Choroid plexus epithelial cell (primary cell): ENCODE results near the gene GRAMD2A.

Source experiments
- DNase-seq: peaks from one replicate; pipeline ENCODE4 v3.0.0-alpha.2; 2010; ENCODE audit warnings: low read depth
- H3K4me3 ChIP-seq: 2 replicates; pipeline ENCODE4 v1.5.1; 2011; ENCODE audit warnings: low read depth, mild to moderate bottlenecking, control low read depth, low read length, moderate library complexity
- CTCF ChIP-seq: conservative IDR thresholded peaks from 2 replicates; pipeline ENCODE4 v1.5.1; 2011; ENCODE audit warnings: low read depth, mild to moderate bottlenecking, control low read depth, inconsistent platforms, low read length, moderate library complexity

GRAMD2A gene

GRCh38 chr15:72198356-72199204 lies 993 bp upstream of the GRAMD2A start:
- DNase-seq, result no peak
- TF ChIP-seq CTCF, result no peak
- H3K4me3 ChIP-seq, result no peak overlapping the region

- TF ChIP-seq CTCF, result no peak
- H3K4me3 ChIP-seq, result peak overlapping the region; percentile 53
- DNase-seq, result no peak
These were observed 537 bp downstream of the GRAMD2A start for GRCh38 chr15:72197041-72197459.

GRCh38 chr15:72196409-72197040 lies 1.1 kb downstream of the GRAMD2A start:
- no peak for TF ChIP-seq CTCF
- DNase-seq, result peak; percentile 11
- no peak overlapping the region for H3K4me3 ChIP-seq

- no peak overlapping the region for H3K4me3 ChIP-seq
- no peak for DNase-seq
- no peak for TF ChIP-seq CTCF
These were observed 2.5 kb downstream of the GRAMD2A start for GRCh38 chr15:72195101-72195511.

GRCh38 chr15:72193836-72194396 lies 3.7 kb downstream of the GRAMD2A start:
- DNase-seq, result peak; percentile 19

GRCh38 chr15:72192416-72192815 lies 5.2 kb downstream of the GRAMD2A start:
- TF ChIP-seq CTCF, result no peak
- no peak for DNase-seq
- no peak overlapping the region for H3K4me3 ChIP-seq

More at GRCh38 chr15:72193836-72194396, 3.7 kb downstream of the GRAMD2A start:
- no peak for TF ChIP-seq CTCF
- no peak overlapping the region for H3K4me3 ChIP-seq
